ENCODE results near the gene NBAS.

Gene NBAS

DNA sequence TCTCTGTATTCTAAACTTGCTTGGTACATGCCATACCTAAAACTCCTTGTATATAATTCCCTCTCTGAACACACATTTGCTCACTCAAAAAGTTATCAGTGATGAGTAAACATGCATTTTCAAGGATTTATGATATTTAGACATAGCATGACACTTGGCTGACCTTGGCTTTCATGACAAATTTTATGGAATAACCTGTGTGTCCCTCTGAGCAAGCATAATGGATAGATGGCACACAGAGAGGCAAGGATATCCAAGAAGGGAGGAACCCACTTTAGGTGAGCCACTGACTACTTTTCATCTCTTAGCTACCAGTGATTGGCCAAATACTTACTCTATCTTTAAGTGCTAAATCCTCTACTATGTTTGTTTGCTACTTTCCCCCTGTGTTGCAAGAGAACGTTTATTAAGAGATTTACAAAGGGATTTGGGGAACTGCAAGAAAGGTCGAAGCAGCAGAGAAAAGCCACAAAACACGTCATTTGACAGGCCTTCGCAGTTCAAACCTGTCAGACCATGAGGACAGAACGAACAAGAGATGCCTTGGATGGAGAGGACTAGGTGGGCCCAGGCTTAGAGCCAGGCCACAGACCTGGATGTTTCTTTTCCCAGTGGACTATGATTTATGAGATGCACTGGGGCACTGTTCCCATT is 379.9 kb downstream of the NBAS start:
- in situ Hi-C loops (cut with MboI; ENCODE audit: low sequenced_read_pairs), result no loop called here

DNA sequence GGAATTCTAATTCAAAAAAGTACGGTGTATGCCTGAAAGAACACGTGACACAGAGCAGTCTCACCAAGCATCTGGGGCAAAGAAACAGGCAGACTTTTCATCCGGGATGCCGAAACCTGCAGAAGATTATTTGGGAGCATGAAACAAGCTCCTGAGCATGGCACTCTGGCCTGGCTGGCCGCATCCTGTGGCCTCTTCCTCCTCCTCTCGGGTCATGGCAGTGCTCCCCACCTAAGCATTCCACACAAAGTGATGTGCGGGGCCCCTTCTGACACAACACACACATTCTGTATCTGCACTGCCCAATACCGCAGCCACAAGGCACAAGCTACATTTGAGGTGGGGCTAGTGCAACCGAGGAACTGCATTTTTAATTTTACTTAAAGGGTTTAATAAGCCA is 380.8 kb downstream of the NBAS start:
- in situ Hi-C loops (cut with MboI; ENCODE audit: low sequenced_read_pairs), result no loop called here

DNA sequence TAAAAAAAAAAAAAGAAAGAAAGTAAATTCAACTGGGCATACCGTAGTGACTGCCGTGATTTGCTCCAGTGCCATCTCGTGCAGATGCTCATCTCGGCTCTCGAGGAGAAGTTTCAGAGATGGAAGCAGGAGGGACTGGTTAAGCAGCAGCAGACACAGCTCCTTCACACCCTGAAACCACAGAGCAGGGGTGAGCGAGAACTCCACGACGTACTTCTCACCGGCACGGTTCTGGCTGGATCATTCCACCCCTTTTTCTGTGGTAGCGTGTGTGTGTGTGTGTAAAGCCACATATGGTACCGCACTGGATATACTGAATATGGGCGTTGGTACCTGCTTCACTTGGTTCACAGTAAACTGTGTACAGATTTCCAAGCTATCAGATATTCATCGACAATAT is 382.2 kb downstream of the NBAS start:
- in situ Hi-C loops (cut with MboI; ENCODE audit: low sequenced_read_pairs), result no loop called here

DNA sequence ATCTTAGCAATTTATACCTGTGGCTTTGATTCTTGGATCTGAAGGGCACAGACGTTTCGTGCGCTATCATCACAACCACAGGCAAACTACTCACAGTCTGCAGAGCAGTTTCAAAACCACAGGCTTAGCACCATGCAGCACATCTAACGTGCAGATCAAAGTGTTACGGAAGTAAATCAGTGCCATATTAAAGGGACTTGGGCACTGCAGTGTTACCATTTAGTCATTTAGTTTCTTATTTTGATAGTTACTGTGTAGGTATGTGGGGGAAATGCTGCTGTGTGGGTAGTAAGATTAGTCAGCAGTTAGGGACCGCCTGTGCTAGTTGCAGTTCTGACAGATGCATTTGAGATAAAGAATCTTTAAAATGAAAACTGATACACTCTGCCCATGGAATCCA is 384.0 kb downstream of the NBAS start:
- in situ Hi-C loops (cut with MboI; ENCODE audit: low sequenced_read_pairs), result no loop called here

DNA sequence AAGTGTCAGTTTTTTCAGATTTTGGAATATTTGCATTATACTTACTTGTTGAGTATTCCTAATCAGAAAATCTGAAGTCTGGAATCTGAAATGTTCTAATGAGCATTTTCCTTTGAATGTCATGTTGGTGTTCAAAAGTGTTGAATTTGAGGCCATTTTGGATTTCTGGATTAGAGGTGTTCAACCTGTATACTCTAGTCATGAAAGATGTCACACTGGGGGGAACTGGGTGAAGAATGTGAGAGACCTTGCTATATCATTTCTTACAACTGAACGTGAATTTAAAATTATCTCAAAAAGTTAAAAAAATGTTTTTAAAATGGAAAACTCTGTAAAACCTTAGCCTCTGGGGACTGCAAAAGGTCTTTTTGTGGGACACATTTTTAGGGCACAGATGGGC is 384.5 kb downstream of the NBAS start:
- in situ Hi-C loops (cut with MboI; ENCODE audit: low sequenced_read_pairs), result no loop called here

DNA sequence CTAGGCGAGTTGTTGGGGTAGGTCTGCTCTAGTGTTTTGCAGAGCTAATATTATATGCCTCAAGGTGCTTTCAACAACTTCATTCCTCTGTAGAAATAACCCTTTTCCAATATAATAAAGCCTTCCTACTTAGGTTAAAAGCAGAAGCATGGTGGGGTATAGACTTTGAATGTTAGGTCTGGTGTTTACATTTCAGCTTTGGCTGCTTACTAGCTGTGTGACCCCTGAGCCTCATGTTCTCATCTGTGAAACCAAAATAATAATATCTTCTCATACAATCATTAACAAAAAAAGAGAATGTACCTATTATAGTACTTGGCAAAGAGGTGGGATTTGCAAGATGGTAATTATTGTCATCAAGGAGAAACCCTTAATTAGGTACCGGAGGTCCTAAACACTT is 386.6 kb downstream of the NBAS start:
- in situ Hi-C loops (cut with MboI; ENCODE audit: low sequenced_read_pairs), result no loop called here

DNA sequence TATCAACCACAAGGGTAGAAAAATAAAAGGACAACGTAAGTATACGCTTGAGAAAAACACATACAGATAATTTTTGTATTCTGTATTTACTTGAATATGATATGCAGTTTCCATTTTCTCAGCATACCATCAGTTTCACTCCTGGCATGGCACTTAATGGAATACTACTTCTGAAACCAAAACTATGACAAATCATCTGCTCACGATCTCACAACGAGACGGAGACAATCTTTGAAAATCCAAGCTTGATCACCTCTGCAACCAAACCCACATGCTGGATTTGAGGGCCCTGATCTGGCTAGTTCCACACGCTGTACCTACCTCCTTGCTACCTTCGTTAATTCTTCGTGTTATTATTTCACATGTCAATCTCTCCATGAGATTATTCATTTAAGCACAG is 387.6 kb downstream of the NBAS start:
- in situ Hi-C loops (cut with MboI; ENCODE audit: low sequenced_read_pairs), result no loop called here

DNA sequence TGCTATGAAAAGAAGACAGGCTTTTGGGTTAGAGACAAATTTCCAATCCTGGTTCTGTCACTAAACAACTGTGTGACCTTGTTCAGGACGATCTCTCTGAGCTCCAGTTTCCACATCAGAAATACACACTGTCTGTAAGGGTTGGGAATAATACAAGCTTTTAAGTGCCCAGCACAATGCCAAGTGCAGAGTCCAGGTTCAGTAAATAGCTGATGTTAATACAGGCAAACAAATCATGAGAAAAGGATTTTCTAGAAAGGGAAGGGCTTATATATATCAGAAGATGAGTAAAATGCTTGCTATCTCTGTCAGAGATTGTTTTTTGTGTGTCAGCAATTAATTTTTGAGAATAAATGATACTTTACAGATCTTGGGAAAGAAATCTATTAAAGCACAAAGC is 388.3 kb downstream of the NBAS start:
- in situ Hi-C loops (cut with MboI; ENCODE audit: low sequenced_read_pairs), result no loop called here

DNA sequence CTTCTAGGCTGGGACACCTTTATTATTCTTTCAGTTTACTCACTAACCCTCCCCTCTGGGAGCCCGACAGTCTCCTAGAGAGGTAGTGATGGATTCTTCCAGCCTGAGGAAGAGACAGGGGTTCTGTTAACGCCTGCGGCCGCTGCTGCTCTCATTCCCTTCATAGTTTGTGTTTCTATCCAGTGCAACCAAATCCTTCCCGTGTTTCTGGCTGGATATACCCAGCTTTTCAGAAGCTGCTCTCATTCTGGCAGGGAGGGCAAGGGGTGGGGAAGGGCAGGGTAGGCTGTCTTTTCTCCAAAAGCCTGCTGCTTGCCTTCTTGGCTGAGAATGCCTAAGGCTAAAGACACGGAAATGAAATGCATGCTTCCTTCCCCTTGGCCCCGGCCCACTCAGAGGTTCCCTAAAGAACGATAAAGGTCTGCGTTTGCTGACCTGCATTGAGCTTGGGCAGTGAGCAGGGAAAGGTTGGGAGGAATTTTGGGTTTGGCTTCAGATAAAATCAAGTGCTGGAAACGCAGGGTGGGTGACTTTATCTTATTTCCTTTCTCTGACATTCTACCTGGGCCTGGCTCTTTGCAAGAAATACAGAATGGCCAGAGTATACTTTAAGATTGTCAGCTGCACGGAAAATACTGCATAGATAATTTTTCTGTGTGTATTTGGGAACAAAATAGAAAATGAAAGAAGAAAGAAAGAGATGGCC is 390.9 kb downstream of the NBAS start:
- in situ Hi-C loops (cut with MboI; ENCODE audit: low sequenced_read_pairs), result no loop called here

DNA sequence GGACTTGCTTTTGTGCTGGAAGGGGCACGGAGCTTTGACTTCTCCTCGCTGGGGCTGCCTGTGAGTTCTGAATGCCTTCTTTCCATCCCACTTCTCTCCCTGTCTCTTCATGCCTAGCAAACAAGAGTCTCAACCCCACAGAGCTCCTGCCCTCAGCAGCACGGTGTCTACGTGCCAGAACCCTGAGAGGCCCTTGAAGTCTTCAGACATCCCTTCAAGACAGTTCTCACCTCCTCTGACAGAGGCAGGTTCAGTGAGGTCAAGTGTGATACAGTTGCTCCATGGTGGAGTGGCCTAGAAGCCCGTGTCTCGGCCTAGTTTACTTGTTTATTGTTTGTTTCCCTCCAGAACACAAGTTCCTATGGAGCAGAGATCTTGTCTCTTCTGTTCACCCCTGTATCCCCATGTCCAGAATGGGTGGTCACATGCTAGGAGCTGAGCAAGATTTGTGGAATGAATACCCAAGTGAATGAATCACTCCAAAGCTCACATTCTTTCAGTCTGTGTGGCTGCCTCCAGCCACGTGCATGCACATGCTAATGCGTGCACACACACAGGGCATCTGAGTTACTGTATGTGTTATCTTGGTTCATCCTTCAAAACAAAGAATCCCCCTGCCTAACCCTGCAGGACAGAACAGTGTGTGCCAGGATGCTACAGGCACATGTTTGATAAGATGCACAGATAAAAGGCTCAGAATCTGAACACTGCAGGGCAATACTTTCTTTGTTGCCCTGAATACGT is 391.6 kb downstream of the NBAS start:
- in situ Hi-C loops (cut with MboI; ENCODE audit: low sequenced_read_pairs), result no loop called here

DNA sequence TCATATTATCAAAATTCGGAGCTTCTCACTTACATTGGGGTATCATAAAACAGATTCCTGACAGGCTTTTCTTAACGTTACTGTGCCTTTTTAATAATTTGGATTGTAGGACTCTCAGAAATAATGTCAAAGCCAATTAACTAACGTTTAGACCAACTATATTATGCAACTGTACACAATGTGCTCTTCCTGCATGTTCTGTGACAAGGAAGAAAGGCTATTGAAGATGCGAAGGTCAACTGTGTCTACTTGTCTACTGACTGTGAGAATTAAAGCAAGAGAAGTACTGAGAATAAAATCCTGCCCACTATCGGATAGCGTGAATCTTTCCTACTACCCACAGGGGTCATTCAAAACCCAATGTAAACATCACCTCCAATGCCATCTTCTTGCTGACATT is 393.0 kb downstream of the NBAS start:
- in situ Hi-C loops (cut with MboI; ENCODE audit: low sequenced_read_pairs), result no loop called here

DNA sequence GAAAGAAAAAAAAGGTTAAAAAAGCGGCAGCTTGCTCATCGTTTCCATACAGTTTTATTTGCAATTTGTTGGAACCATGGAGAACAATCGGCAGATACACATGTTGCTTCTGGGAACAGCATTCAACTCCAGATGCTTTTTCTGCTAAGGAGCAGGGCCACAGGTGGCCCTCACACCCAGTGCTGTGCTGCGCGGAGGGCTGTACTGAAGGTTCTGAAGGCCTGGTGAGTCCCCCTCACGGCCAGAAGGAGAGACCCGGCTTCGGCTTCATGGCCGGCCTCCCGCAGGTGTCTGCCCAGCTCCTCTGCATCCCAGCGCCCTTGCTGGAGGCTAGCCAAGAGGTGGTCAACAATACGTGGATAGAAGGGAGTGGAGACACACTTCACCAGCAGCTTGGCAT is 394.3 kb downstream of the NBAS start:
- in situ Hi-C loops (cut with MboI; ENCODE audit: low sequenced_read_pairs), result no loop called here

DNA sequence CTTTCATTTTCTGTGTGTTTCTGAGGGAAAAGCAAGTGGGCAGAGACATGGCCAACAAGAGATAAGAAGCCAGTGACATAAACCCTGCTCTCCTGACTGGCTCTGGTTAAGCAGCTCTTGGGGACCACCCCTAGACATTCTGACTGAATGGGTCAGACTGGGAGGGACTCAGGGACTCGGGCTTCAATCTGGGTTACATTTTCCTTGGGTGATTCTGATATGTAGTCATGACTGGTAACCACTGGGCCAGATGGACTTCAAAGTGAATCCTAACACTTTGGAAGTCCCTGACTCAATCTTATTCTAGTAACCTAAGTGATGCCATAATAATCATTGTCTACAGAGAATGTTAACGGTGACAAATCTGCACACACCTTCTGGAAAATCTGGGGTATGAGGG is 397.8 kb downstream of the NBAS start:
- in situ Hi-C loops (cut with MboI; ENCODE audit: low sequenced_read_pairs), result no loop called here

DNA sequence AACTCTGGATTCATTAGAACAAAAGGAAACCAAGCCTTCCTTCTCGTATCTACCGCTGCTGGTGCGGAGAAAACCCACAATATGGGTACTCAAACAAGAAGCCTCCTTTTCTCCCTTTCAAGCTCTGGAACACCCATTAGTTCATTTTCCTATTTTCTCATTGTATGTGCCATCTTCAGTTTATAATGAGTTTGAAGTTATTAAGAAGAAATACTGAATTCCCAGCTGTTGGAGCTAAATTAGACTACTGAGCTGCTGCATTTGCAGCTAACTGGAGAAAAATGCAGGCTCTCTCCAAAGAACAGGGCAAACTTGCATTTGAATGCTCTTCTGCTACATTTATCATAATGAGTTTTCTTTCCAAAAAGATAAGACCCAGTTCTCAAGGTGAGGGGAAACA is 398.5 kb downstream of the NBAS start:
- in situ Hi-C loops (cut with MboI; ENCODE audit: low sequenced_read_pairs), result no loop called here

DNA sequence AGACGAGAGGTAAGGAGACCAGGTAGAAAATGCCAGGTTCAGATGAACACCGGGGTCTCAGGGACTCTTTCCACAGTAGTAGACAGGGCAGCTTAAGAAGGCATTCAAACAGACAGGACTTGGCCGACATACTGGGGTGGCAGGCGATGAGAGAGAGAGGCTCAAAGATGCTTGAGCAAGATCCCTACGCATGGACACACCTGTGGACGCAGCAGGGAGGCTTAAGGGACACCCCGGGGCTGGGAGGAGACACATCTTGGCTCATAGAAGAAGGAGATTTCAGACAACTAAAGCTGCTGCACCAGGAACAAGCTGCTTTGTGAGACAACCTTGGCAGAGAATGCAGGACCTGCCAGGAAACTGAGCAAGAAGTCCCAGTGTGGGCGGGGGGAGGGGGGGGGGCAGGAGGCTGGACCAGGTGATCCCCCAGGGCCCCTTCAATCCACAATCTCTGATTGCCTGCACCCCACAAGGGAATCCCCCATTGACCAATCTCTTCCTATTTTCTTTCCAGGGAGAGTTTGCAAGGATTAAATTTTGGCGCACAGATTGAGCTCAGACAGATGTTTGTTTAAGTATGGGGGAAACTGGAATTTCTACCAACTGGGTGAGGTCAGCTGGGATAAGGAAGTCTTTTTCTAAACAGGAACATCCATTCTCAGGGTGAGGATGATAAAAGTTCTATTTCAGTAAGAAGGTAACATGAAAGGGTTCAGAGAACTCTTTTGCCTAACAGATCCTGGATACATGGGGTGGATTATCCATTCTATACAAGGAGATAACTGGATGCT is 400.7 kb downstream of the NBAS start:
- in situ Hi-C loops (cut with MboI; ENCODE audit: low sequenced_read_pairs), result no loop called here

DNA sequence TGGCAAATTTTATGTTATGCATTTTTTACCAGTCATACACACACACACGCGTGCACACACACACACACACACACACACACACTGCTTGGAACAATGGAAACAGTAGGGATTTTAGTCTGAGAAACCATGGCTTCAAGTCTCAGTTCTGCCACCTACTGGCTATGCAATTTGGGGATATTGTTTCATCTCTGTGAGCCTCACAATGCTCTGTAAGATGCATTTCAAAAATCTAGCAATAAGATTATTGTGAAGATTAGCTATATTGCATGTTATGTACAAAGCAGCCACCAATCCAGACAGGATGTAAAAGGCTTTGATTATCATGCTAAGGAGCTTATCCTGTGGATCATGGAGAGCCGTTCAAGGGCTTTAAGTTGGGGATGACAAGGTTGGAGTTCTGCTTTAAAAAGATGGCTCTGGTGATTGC is 401.4 kb downstream of the NBAS start:
- in situ Hi-C loops (cut with MboI; ENCODE audit: low sequenced_read_pairs), result no loop called here

DNA sequence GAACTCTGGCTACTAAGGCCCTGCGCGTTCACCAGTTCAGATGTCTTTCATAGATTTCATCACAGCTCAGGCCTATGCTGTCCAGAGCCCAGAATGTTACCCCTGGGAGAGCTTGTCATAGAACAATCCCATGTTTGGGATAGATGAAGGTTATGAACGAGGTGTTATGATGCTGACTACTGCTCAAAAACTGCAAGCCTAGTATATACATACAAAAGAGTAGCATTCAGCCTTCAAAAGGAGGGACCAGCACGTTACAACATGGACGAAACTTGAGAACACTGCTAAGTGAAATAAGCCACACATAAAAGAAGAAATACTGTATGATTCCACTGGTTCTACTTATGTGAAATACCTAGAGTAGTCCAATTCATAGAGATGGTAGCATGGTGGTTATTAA is 401.9 kb downstream of the NBAS start:
- in situ Hi-C loops (cut with MboI; ENCODE audit: low sequenced_read_pairs), result no loop called here

DNA sequence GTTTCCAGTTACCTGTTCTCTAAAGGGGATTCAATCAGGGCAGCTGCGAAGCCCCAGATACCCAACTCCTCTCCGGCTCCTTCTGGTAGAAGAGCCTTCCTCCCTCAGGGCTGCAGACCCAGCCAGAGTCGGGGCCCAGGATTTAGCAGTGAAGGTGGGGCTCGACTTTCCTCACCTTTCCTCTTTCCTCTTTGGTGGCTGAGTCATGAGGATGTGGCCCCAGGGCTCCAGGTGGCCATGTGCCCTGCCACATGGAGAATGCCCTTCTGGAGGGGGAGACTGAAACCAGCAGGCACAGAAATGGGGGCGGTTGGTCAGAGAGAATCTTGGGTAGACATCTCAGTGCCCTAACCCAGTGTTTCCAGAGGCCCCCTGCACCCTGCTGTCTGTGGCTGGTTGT is 402.6 kb downstream of the NBAS start:
- in situ Hi-C loops (cut with MboI; ENCODE audit: low sequenced_read_pairs), result no loop called here

DNA sequence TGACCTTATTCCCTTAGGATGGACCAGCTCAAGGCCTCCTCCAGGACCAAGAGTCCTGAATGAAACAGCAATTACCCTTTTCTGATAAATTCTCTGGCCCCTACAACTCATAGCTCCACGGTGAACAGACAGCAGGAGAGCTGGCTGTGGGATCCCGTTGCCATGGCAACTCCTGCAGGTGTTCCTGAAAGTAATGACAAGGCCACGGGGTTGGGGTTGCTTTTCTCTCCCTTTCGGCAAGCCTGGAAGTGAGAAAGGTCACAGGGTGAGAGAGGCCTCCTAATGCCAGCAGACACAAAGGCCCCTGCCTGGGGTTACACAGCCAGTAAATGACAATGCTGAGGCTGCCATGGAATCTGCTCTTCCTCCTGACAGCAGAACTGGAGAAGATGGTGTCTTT is 403.0 kb downstream of the NBAS start:
- in situ Hi-C loops (cut with MboI; ENCODE audit: low sequenced_read_pairs), result no loop called here

DNA sequence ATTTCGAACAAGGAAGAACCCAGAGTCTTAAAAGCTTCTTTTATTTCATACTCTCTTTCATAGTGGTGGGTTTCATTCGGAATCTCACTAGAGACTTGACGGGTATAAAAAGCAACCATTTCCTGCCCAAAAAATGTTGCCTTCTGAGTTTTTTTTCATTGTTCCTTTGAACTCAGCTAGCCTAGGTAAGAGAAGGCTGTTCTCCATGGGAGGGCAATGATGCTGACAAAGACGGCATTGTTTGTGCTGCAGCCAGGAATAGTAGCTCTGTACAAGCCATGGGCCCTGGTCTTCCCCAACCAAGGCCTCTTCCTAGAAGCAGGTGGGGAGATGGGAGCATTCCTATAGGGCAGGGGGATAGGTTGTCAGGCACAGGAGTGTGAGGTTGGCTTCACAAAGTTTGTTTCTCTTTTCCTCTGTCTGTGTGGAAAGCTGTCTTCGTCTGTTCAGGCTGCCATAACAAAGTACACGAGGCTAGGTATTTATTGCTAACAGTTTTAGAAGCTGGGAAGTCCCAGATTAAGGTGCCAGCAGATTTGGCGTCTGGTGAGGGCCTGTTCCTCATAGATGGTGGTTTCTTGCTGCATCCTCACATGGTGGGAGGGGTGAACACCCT is 405.1 kb downstream of the NBAS start:
- in situ Hi-C loops (cut with MboI; ENCODE audit: low sequenced_read_pairs), result no loop called here

DNA sequence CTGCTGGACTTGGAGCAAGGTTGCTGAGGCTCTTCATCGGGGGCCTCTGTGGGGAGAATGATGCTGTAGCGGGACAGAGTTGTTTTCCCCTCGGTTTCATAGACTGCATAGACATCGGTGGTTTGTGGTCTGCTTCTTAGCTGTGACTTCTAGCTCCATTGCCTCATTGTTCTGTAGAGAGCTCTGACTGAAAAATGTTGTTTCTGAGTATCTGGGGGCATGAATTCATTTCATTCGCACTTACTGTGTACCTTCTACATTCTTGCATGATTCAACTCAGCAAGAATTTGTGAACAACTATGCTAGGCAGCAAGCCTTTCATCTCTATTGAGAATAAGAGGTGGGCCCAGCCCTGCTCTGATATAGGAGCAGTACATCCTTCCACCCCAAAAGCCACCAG is 406.8 kb downstream of the NBAS start:
- in situ Hi-C loops (cut with MboI; ENCODE audit: low sequenced_read_pairs), result no loop called here
